Stimulated activated CD4-positive, alpha-beta T cell treated with anti-CD3 and anti-CD28 coated beads, Interleukin-2, amount 100 ng/mL, for 48 hours (primary cell): ENCODE measurements around the gene ANKRD17.

Experiments
- DNase-seq, 2 donors: peaks; one replicate each; pipeline ENCODE4 v3.0.0-alpha.2; 2020

The ANKRD17 gene

DNA sequence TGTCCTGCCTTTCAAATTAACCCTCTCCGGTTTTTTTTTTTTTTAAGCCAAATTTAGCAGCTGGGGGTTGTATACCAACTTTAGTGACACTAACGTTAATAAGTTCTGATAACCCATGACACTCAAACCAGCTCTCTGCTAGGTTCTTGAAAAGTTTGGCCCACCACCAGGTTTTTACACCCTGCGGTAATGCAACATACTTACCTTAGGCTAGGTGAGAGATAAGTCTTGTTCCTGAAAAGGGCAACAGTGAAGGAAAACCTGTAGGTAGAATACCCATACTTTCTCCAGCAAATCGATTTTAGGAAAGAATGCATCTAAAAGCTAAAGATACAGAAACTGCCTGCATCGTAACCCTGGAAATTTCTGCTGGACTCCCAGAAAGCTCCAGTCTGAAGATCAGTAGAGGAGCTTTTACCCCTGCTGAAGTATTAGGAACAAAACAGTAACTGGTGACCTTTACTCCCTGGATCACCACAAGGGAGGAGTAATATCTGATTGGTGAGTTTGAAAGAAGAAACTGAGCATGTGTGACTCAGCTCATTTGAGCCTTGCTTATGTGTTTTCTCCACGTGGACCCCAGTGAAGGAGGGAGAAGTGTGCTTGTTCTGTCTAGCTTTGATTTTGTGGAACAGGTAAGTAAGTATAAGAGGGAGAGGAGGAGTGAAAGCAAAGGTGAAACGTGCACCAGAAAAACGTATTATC is 154.6 kb downstream of the ANKRD17 start:
- no peak for DNase-seq

DNA sequence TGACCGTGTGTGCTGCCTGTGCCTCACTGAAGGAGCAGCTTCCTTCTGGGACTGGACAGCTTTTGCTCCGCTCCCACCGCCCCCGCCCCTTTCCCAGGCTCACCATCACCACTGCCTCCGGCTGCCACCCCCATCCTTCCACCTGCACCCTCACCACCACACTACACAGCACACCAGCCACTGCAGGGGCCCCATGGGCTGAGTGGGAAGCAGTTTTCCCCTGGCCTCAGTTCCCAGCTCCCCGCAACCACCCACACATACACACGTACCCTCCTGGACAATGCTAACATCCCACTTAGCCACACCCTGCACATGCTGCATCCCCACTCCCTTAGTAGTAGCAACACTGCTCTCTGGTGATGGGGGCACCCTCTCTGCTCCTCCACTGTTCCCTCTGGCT is 159.5 kb downstream of the ANKRD17 start:
- DNase-seq = no peak

DNA sequence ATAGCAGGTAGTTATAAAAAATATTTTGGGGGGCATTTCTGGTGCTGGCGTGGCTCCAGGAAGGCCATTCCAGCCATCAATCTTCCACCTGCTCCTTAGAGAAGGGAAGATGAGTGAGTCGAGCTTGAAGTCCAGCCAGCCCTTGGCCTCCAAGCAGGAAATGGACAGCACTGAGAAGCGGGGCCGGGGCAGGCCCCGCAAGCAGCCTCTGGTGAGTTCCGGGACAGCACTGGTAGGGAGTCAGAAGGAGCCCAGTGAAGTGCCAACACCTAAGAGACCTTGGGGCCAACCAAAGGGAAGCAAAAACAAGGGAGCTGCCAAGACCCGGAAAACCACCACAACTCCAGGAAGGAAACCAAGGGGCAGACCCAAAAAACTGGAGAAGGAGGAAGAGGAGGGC is 159.9 kb downstream of the ANKRD17 start:
- no peak for DNase-seq

DNA sequence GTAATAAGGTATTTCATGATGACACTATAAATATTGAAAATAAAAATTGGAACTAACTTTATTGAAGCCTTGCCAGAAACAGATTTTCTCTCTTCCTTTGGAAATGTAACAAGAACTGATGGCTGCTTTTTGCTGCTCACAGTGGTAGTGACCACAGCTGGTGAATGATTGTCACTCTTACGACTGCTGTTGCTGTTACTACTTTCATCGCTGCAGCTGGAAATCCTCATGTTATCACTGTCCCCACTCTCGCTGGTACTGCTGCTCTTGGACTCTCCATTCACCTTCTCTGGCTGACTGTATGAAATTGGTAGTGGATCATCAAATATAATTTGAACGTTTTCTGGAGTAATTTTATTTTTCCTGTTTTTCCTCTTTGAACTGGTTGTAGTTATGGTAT is 160.6 kb downstream of the ANKRD17 start:
- no peak for DNase-seq

DNA sequence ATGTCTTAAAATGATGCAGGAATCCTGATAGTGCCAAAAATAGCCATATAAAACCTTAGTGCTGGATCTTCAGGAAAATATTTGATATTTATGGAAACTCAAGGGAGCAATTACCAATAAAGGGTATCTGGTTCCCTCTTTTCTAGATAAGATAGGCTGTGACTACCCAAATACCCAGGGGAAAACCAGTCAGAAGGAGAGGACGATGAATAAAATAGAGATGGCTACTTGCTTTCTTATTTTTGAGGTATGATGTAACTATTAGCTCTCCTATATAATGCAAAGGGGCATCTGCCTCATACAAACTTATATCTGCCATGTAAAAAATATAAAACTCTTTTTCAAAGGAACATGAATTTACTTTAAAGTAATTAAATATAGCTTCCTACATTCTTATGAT is 165.7 kb downstream of the ANKRD17 start:
- no peak for DNase-seq

DNA sequence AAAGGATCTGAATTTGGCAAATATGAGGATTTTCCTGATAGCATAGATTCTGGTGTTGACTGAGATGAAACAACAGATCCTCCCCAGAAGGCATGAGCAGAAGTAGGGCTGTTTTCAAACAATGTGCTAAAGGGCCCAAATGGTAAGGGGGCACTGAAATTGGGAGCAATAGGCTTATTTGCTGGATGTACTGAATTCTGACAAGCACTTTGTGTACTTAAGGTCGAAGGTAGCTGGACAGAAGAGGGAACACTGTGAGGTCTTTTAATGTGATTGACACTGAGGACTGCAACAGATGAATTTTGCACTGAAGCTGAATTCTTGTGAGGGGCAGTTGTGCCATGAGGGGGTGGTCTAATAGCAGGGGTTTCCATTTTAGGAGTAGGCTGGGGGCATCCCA is 167.9 kb downstream of the ANKRD17 start:
- DNase-seq = no peak

DNA sequence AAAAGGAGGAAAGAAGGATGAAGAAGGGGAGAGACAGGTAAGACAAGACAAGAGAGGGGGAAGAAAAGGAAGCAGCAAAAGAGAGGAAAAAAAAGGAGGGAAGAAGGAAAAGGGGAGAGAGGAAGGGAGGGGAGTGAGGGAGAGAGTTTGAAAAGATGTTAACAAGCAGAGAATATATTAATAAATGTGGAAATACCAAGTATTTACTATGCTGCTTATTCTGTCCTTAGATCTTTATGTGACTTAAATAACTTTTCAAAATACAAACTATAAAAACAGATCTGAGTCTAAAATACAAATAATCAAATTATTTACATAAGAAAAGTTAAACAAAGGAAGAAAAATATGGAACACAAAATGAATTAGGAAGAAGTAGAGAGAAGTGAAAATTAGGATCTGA is 170.7 kb downstream of the ANKRD17 start:
- no peak for DNase-seq

DNA sequence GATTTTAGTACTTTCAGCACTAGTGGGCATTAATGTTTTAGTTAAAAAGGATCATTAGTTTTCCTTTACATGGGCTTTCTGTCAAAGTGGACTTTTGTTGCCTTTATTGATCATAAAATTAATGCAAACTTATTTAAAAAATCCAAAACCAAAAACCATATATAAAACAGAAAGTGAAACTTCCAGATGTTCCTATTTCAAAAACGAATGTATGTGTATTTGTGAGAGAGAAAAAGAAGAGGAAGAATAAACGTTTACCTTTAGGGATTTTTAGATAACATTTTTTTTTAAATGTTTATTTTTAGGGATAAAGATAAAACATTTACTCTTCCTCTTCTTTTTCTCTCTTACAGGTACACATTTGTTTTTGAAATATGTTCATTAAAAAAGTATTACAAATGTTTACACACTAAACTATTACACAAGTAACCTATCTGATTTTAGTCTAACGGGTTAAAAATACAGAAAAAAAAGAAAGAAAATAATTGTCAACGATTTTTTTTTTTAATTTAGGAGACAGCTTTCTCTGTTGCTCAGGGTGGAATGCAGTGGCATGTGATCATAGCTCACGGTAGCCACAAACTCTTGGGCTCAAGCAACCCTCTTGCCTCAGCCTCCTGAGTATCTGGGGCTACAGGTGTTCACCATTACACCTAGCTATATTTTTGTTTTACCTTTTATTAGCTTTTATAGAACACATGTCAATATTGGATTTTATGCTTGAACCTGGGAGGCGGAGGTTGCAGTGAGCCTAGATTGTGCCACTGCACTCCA is 172.3 kb downstream of the ANKRD17 start:
- DNase-seq = no peak

DNA sequence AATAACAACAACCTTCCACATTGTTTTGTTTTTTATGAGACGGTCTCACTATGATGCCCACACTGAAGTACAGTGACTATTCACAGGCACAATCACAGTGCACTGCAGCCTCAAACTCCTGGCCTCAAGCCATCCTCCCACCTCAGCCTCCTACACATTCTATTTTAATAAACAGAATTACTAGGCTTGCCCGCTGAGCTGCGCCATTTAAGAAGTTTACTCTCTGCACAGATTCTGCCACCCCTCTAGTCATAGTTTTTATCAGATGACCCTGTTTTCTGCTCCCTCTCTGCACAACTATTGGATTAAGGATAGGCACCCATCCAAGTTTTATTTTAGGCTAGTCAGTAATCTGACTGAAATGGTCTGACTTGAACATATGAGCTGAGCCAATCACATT is 177.8 kb downstream of the ANKRD17 start:
- no peak for DNase-seq

DNA sequence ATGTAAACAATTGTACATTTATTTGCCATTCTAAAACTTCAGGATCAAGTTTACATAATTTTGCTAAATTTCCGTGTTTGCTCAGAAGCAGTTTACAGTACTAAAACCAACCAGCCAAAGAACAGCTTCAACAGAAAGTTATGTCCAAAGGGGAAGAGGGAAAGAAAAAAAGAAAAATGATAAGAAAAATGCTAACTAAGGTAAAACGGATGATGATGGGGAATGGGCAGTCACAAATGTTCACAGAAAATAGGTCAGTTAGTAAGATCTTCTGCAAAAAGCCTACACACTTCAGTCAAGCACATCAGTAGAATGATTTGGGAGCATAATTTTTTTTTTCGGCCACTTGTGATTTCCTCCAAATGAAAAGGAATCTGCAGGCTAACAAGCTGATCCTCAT is 182.8 kb downstream of the ANKRD17 start:
- no peak for DNase-seq

DNA sequence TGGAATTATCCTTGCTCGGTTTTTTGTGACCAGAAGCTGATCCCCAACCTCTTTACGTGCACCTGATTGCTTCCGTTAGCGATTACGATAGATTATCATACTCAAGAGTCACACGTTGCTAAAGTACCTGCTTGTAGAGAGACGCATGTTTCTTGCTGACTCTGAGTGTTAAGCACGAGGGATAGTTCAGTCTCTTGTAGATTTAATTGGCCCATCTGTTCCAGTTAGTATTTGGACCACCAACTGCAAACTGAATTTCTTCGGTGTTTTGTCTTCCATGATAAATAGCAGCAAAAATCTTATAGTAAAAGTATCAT is 188.6 kb downstream of the ANKRD17 start:
- DNase-seq = no peak

DNA sequence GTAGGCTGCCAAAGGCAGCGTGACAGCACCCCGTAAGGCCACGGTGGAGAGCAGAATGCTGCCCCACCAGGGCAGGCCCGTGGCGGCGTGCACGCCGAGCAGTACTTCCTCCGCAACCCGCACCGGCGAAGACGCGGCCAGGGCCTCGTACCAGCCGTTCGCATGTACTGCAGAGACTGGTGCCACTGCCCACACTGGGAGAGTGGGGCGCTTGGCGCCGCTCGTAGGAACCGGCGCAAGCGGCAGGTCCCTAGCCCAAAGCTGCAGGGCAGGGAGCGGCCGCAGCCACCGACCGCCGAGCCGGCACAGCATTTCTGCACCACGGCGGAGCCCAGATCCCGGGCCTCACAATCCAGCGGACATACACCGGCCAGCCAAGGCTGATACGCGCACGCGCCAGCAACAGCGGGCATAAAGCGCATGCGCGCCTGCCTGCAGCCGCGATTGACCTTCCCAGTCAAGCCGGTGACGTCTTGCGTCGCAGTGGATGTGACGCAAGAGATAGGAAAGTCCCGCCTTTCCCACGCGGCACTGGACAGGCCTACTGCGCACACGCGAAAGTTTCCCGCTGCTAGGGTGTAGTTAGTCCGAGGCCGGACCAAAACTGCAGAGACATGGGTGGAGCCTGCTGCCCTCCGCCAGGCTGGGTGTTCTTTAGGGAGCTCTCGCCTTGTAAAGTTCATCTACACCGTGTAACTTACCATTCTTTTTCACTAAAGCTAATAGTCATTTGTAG is 189.1 kb downstream of the ANKRD17 start, which contains the start of gene COX18:
TSS of gene COX18 (minus strand) at position 379 of the 736 bp plus-strand sequence. CDS start at position 312, 67 bp downstream.
- peak; percentile 90 to 91 for DNase-seq

DNA sequence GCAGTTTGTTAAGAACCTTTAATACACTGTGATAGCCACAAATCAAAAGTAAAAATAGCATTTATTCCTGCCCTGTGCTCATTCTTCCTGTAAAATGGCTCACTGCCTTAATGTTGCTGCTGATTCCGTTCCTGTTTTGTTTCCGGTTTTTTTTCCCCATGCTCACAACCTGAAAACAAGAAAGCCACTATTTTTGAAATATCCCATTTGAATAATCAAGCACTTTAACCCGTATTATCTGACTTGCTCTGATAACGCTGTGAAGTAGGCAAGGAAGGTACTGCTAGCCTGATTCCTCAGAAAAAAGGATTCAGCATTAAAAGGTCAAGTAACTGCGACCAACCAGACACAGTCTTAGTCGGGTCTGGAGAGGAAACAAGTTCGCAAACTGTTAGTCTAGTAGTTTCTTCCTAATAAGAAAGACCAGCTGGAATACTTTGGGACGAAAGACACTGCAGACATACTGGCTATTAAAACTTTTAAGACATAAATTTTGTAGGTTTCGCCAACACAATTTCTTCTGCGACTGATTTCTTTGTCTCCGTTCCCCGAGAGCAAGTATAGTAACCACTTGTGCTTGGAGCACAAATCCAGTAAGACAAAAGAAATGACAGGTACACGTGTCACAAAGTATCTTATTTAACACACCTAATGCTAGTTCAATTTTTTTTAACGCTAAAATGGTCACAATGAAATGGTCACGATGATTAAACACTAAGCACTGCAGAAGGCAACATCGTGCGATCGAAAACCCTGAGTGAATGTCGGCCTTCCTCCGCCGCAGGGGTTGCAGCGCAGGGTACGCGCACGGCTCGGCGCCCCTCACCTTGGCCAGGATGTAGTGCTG is 189.9 kb downstream of the ANKRD17 start:
- DNase-seq = no peak

DNA sequence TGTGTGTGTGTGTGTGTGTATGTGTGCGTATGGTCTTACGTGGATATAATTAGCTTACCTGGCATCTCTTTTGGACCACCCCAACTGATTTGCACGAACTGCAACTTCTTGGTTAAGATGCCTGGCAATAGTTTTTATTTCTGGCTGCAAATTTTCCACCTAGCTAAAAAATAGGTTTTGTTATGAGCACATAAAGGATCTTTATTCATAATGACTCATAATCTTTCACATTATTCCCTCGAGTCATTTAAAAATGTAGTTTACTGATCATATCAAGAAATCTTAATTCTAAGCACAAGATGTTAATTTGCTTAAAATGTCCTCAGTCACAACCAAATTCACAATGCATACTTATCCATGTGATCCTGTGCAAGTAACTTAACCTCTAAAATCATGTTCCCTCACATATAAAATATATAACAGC is 190.6 kb downstream of the ANKRD17 start:
- no peak for DNase-seq

DNA sequence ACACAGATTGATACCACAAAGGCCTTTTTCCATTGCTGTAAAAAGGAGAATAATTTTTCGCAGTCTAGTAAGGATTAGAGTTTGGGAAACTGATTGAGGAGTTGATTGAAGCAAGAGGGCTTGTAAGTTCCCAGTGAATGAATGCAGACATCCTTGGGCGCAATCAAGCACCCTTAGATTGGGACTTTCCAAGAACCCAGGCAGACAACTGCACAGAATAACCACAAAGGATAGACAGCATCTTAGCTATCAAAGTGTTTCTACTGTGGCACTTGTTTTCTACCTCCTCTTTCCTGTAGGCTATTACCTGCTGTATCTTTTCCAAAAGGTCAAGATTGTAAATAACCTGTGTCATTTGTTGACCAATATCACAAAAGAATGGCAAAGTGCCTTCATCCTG is 191.7 kb downstream of the ANKRD17 start:
- DNase-seq = no peak

DNA sequence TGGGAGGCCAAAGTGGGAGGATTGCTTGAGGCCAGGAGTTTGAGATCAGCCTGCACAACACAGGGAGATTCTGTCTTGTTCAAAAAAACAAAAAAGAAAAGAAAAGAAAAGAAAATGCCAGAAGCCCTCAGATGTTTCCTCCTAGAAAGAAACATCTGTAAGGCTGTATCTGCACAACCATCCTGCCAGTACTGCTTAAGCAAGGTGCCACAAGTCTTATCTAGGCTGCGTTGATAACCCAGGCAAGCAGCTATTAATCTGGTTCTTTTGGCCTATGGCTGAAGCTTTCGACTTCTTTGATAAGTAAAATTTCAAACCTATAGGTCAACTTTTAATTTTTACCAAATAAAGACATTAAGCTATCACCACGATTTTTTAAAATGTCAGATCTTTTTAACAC is 192.2 kb downstream of the ANKRD17 start:
- DNase-seq = no peak

DNA sequence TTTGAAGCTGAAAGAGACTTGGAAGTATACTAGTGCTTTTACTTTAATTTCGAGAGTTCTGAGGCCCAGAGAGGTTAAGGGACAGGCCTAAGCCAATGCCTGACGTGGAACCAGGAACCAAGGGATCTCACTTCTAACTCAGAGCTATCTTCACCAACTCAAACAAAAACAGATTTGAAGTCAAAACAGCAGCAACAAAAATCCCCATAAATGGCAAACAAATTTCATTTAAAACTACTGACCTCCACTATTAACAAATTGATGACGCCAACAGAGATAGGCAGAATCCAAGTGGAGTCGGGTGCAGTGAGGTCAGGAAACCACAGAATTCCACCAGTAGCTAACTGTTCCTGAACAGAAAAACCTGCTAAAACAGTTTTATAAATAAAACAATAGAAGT is 194.1 kb downstream of the ANKRD17 start:
- DNase-seq = no peak

DNA sequence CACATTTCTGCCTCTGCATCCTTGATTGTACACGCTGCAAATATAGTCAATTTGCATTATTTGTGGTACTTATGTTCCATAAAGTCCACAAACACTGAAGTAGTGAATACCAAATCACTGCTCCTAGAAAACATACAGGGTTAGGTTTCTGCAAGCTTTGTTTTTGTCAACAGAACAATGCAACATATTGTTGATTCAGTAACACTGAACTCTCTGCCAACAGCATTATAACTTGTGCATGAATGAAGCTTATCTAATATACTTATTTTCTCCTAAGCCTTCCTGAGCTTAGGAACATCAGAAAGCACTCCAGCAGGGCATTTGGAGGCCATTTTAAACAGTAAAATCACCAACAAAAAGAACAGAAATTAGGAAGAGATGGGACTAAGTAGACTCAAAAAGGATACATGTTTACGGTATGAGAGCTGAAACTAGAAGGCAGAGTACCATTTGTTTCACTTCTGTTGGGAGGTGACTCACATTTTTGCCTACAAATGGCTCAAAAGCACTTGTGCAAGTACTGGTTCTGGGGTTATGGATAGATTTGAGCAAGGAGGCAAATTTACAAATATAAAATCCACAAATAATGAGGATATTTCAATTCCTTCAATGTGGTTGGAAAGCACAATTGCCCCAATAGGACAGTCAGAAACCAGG is 203.2 kb downstream of the ANKRD17 start:
- DNase-seq = no peak

DNA sequence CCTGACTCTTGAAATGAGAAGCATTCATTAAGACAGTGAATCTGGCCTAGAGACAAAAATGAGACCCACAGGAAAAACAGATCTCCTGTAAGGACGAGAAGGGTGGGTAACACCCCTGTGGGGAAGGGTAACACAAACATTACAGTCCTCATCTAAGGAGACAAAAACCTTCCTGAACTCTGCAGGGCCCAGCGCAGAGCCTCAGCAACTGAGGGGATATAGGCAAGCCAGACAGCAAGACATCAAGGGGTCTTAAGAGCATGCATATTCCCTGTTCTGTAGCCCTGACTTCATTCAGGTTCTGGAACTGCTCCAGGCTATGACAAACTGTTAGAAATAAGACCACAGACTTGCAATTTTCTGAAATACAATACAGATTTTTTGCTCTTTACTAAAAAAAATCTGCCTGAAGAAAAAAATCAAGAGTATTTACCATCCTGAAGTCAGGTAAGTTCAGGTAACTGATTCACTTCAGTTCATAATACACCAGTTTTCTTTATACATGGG is 204.6 kb downstream of the ANKRD17 start:
- no peak for DNase-seq

DNA sequence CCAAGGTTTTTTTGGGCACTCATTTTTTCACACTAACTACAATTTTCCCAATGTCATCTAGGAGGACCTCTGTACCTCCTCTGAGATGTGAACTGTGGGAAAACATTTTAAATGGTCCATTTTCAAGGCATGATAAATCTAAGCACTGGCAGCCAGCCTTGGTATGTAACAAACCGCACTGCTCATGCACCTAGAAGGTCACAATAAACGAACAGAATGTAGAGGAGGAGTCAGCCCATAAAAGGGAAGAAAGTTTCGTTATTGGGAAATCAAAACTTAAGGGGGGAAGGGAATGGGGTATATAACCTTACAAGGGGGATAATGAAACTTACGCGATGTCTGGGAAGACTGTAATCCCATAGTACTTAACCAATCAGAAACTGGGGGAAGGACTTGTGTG is 205.5 kb downstream of the ANKRD17 start:
- no peak for DNase-seq

DNA sequence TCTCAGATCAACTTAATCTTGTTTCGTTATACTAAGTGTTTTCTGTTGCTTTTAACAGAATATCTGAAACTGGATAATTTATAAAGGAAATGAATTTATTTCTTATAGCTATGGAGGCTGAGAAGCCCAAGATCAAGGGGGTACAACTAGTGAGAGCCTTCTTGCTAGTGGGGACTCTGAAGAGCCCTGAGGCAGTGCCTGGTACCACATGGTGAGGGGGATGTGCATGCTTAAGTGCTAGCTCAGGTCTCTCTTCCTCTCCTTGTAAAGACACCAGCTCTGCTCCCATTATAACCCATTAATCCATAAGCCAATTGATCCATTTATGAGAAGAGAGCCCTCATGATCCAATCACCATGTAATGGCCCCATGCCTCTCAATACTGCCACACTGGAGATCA is 207.0 kb downstream of the ANKRD17 start:
- no peak for DNase-seq

DNA sequence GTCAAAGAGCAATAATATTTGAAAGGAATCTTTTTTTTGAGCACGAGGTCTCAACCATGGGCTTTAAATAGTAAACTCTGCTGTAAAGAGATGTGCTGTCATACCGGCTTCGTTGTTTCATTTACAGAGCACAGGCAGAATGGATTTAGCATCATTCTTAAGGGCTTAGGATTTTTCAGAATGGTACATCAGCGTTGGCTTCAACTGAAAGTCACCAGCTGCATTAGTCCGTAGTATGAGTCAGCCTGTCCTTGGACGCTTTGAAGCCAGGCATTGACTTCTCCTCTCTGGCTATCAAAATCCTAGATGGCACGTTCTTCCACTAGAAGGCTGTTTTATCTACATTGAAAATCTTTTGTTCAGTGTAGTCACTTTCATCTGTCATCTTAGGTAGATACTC is 212.7 kb downstream of the ANKRD17 start:
- no peak for DNase-seq
